NCI-H2107 treated with DMSO at 0.1 percent for 48 hours (cell line): ENCODE measurements around the gene SPINK8.
"Not testable (repeated sequence)": the region's sequence is repeated elsewhere in the genome, so short reads cannot be mapped to it uniquely, and the experiment has no call there.

Experiments
- DNase-seq: peaks from one replicate; lab custom pipeline; 2025; ENCODE audit not compliant: unreplicated experiment; lab: John Stamatoyannopoulos, UW

Gene SPINK8

GRCh38 chr3:48280881-48281280, 52.6 kb downstream of the SPINK8 start:
- DNase-seq, result no peak

- DNase-seq, result no peak
Measured at GRCh38 chr3:48278884-48279559, 54.4 kb downstream of the SPINK8 start.

GRCh38 chr3:48276911-48277641, 56.4 kb downstream of the SPINK8 start:
- DNase-seq, result no peak

GRCh38 chr3:48275287-48276027, 58.0 kb downstream of the SPINK8 start:
- DNase-seq, result no peak

- no peak for DNase-seq
Measured at GRCh38 chr3:48274452-48274851, 59.0 kb downstream of the SPINK8 start.

- peak; percentile 45 for DNase-seq
Measured at GRCh38 chr3:48273594-48274211, 59.8 kb downstream of the SPINK8 start.

- DNase-seq, result no peak
Measured at GRCh38 chr3:48271763-48272498, 61.5 kb downstream of the SPINK8 start.

- DNase-seq, result not testable (repeated sequence)
Measured at GRCh38 chr3:48271223-48271622, 62.2 kb downstream of the SPINK8 start.

GRCh38 chr3:48270306-48270705, 63.2 kb downstream of the SPINK8 start:
- DNase-seq, result no peak

GRCh38 chr3:48269592-48269991, 63.9 kb downstream of the SPINK8 start:
- DNase-seq, result no peak

GRCh38 chr3:48268936-48269561, 64.4 kb downstream of the SPINK8 start:
- no peak for DNase-seq

- DNase-seq, result peak; percentile 35
Measured at GRCh38 chr3:48268381-48268935, 65.0 kb downstream of the SPINK8 start.

GRCh38 chr3:48267782-48268181, 65.7 kb downstream of the SPINK8 start:
- DNase-seq, result no peak

- no peak for DNase-seq
Measured at GRCh38 chr3:48258530-48258929, 74.9 kb downstream of the SPINK8 start.
